GM18519 (cell line): ENCODE measurements around the gene HFE.
"Not testable (repeated sequence)": the region's sequence is repeated elsewhere in the genome, so short reads cannot be mapped to it uniquely, and the experiment has no call there.

Experiments
- ATAC-seq: cut with Tn5 transposase; IDR thresholded peaks from one replicate; pipeline ENCODE4 v1.9.1; 2021; ENCODE audit warnings: mild to moderate bottlenecking, moderate library complexity; ENCODE audit not compliant: unreplicated experiment, low FRiP score

Gene HFE, protein sequence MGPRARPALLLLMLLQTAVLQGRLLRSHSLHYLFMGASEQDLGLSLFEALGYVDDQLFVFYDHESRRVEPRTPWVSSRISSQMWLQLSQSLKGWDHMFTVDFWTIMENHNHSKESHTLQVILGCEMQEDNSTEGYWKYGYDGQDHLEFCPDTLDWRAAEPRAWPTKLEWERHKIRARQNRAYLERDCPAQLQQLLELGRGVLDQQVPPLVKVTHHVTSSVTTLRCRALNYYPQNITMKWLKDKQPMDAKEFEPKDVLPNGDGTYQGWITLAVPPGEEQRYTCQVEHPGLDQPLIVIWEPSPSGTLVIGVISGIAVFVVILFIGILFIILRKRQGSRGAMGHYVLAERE

DNA sequence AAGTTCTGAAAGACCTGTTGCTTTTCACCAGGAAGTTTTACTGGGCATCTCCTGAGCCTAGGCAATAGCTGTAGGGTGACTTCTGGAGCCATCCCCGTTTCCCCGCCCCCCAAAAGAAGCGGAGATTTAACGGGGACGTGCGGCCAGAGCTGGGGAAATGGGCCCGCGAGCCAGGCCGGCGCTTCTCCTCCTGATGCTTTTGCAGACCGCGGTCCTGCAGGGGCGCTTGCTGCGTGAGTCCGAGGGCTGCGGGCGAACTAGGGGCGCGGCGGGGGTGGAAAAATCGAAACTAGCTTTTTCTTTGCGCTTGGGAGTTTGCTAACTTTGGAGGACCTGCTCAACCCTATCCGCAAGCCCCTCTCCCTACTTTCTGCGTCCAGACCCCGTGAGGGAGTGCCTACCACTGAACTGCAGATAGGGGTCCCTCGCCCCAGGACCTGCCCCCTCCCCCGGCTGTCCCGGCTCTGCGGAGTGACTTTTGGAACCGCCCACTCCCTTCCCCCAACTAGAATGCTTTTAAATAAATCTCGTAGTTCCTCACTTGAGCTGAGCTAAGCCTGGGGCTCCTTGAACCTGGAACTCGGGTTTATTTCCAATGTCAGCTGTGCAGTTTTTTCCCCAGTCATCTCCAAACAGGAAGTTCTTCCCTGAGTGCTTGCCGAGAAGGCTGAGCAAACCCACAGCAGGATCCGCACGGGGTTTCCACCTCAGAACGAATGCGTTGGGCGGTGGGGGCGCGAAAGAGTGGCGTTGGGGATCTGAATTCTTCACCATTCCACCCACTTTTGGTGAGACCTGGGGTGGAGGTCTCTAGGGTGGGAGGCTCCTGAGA is at the start of gene HFE:
Gene HFE (plus strand): TSS at position 146 of the 832 bp plus-strand sequence. CDS start 12 bp downstream, at position 158.
- no peak for ATAC-seq

DNA sequence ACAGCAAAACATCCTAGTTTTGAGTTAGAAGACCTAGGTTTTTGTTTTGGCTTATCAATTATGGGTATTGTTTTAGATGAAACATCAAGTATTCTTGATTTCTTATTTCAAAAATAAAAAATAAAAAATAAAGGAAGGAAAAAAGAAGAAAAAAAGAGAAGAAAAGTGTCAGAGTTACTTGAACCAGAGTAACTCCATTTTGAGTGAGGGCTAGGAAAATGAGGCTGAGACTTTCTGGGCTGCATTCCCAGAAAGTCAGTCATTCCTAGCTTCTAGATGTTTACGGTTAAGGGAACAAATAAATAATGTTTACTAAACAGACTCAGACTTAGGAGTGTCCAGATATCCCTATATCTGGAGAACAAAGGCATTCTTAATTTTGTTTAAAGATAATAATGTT is 45.3 kb upstream of the HFE start:
- ATAC-seq = no peak

DNA sequence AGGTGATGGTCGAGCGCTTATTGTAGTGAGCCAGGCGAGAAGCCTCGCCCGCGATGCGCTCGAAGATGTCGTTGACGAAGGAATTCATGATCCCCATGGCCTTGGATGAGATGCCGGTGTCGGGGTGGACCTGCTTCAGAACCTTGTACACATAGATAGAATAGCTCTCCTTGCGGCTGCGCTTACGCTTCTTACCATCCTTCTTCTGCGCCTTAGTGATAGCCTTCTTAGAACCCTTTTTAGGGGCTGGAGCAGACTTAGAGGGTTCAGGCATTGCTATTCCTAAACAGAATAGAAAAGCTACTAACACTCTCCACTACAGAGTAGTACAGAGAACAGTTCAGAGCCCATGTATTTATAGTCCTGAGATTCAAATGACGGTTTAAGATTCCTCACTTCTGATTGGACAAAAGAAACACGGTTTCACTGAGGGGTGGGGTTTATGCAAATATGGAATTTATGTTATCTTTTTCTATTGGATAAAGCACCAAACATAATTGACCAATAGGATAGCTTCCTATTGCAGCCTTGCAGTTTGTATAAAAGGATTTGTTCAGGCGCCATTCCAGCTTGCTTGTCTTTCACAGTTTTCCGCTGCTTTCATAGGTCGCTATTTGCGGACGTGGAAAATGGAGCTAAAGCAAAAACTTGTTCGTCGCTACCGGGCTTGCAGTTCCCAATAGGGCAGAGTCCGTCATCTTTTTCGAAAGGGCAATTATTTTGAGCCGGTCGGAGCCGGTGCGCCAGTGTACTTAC is 43.7 kb upstream of the HFE start:
- peak; percentile 54 for ATAC-seq

DNA sequence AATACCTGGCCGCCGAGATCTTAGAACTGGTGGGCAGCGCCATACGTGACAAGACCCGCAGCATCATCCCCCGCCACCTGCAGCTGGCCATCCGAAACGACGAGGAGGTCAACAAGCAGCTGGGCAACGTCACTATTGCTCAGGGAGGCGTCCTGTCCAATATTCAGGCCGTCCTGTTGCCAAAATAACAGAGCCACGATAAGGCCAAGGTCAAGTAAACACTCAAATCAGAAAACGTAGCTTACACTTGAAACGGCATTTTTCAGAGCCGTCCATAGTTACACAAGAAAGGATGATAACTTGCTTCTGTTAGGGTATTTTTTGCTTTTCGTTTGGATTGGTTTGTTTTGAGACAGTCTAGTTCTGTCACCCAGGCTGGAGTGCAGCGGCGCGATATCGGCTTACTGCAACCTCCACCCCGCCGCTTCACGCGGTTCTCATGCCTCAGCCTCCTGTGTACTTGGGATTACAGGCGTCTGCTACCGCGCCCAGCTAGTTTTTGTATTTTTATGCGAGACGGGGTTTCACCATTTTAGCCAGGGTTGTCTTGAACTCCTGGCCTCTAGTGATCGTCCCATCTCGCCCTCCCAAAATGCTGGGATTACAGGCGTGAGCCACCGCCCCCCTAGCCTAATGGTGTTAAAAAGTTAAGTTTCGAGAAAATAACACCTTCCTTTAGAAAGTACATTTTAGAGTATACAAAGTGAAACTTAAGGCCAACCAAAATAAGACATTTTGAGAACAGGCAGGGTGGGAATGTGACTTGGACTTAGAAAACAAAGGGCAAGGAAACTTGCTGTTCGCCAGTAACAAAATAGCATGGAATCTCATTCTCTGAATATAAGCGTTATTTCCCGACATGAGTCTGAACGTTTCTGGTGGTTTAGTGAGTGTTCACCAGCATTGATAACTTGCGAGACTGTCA is 42.8 kb upstream of the HFE start:
- peak; percentile 15 for ATAC-seq

DNA sequence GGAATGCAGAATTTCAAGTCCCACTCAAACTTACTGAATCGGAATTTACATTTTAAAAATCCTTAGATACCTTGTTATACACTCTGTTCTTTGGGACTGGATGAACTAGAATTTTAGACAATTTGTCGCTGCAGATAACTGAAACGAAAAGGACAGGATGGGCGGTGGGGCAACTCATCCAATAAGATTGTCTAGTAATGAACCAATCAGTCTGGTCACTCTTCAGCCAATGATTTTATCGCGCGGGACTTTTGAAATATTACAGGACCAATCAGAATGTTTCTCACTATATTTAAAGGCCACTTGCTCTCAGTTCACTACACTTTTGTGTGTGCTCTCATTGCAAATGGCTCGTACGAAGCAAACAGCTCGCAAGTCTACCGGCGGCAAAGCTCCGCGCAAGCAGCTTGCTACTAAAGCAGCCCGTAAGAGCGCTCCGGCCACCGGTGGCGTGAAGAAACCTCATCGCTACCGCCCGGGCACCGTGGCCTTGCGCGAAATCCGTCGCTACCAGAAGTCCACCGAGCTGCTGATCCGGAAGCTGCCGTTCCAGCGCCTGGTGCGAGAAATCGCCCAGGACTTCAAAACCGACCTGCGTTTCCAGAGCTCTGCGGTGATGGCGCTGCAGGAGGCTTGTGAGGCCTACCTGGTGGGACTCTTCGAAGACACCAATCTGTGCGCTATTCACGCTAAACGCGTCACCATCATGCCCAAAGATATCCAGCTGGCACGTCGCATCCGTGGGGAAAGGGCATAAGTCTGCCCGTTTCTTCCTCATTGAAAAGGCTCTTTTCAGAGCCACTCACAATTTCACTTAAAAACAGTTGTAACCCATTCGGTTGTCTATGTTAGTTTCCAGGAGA is 41.9 kb upstream of the HFE start:
- ATAC-seq = peak; percentile 44

DNA sequence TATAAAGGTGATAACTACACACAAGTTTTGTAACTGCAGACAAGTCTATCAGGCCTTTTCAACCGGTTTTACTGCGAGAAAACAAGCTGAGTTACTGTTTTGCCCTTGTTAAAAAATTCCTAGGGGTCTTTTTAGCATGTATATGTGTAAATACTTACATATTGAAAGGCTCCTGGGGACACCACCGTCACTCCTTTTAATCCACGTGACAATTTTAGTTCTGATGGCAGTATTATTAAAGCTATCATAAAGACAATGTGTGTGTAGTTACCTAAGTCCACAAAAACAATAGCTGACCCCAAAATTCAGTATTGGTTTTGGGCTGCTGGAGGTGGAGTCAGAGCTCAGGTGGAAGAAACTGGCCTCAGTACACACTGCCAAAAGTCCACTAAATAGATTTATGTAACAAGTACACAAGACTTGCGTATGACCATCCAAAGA is 41.3 kb upstream of the HFE start:
- ATAC-seq = peak; percentile 1

DNA sequence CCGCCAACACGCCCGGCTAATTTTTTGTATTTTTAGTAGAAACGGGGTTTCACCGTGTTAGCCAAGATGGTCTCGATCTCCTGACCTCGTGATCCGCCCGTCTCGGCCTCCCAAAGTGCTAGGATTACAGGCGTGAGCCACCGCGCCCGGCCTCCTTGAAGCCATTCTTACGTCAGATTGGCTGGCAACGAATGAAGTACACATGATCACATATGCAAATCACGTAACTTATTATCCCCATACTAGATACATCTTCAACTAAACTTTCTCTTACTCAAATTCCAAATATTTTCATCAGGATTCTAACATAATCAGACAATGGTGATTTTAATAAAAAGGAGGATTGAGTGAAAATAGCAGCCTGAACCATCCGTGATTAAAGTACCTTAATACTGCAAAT is 39.9 kb upstream of the HFE start:
- ATAC-seq = not testable (repeated sequence)

DNA sequence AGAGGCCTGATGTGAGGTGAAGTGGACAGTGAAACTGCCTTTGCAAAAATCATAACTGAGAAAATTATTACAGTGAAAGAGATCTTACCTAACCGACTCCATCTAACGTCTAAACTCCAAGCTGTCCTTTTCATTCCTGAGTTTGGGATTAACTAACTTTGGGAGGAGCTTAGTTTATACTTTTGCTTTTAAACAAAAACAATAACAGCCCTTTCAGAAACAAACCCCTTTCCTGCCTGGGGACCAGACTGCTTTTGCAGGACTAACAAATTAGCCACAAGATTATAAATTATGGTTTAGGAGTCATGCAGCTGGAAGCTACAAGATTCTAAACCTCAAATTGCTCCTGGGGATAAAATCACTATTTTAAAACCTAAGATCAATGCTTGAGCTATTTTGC is 38.6 kb upstream of the HFE start:
- ATAC-seq = no peak

DNA sequence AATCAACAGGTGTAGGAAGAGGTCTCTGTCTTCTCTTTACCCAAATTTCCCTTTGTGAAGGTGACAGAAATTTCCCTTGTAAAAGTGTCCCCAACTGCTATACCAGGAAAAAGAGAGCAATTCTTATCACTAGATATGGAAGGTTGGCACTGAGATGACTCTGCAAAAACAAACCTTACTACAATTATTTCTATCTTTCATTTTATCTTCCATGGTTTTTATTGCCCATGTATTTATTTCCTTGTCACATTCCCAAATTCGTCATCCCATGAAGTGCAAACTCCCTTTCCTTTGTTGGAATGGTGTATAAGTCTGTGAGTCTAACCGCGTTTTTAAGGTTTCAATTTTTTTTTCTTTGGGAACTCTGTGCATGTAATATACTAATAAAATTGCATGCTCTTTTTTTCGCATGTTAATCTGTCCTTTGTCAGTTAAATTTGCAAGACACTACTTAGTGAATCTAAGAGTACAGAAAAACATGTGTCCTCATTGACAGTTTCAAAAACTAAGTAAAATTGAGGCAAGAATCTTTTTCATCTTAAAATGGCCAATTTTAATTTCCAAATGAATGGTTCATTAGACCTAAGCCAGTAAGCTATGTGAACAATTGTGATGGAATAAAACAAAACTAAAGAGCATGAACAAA is 35.4 kb upstream of the HFE start:
- ATAC-seq = no peak

DNA sequence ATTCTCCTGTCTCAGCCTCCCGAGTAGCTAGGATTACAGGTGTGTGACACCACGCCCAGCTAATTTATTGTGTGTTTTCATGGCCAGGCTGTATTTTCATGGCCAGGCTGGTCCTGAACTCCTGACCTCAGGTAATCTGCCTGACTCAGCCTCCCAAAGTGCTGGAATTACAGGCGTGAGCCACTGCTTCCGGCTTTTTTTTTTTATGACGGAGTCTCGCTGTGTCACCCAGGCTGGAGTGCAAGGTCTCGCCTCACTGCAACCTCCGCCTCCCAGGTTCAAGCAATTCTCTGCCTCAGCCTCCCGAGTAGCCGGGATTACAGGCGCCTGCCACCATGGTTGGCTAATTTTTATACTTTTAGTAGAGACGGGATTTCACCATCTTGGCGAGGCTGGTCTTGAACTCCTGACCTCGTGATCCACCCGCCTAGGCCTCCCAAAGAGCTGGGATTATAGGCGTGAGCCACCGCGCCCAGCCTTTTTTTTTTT is 34.4 kb upstream of the HFE start:
- not testable (repeated sequence) for ATAC-seq

DNA sequence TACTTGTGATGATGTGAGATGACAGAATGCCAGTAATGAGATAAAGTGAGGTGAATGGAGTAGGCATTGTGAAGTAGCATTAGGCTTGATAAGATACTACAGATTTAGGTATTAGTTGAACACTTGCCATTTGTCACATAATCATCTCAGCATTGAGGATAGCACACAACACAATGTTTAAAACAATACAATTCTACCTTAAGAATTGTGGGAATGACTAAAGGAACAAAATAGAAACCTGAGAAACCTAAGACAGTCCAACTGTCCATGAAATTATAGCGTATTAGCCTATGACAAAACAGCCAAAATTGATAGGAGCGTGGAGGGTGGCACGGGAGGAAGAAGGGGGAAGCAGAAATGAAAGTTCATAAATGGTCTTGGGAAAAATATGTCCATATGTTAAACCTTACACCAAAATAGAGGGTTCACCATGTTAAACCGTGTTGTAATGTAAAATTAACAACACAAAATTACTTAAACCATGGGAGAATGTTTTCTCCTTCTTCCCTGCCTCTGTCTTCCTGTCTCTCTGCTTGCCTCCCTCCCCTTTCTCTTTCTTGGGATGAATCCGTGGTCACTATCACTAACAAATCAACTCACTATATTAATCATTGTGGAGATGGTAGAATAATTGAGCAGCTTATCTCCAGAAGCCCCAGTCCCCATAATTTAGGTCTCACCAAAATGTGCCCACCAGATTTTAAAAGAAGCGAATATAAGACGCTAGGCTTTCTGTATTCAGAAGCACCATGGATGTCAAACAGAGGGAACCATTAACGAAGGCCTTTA is 33.0 kb upstream of the HFE start:
- ATAC-seq = no peak

DNA sequence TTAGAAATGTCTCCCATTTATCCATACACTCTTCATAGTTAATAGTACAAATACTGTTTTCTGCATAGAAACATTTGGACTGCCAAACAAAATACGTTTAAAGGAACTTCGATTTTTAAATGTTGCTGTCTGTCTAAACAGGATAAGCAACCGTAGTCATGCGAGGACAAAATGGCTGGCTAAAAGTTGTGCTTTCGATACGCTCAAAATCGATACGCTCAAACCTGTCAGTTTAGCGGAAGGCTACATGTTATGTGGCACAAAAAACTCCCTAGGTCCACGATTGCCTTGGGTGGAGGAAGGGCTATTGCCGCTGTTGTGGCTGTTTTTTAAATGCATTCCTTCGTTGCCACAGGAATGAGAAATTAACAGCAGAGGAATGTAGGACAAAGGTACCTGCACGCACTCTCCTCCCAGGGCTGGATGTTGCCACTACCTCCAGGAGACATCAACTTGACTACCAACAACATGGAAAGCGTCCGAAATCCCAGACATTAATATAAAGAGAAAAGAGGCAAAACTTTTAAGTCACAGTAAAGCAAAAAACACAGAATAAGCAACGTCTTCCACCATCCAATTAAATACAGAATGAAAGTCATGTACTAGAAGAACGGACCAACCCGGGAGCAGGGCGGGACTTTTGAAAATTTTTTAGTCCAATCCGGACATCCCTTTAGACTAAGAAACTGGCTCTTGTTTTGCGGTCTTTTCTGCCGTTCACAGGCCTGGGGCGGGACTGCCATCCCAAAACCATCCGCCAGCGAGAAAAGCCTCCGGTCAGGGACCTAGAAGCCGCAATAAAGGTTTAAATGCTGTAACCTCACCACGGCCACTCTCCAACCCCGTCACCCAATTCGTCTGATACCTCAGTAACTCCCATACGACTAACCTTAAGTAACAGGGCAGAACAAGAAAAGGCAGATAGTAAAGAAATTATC is 32.2 kb upstream of the HFE start:
- peak; percentile 34 for ATAC-seq

DNA sequence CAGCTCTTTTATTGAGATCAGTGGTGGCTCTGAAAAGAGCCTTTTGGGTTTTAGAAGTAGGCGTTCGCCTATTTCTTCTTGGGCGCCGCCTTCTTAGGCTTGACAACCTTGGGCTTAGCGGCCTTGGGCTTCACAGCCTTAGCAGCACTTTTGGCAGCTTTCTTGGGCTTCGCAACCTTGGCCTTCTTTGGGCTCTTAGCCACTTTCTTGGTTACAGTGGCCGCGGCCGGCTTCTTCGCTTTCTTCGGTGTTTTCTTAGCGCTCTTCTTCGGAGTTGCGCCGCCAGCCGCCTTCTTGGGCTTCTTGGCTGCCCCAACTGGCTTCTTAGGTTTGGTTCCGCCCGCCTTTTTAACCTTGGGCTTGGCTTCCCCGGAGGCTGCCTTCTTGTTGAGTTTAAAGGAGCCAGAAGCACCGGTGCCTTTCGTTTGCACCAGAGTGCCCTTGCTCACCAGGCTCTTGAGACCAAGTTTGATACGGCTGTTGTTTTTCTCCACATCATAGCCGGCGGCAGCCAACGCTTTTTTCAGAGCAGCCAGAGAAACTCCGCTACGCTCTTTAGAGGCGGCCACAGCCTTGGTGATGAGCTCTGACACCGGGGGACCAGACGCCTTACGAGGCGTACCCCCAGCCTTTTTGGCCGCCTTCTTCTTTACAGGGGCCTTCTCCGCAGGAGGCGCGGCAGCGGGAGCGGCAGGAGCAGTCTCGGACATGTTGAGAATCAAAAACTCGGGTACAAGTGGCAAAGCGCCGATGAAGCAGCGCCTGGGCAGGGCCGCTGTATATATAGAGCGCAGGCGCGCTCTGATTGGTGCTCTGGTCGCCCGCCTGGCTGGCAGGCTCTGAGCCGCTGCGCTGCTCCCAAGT is 31.3 kb upstream of the HFE start:
- ATAC-seq = peak; percentile 66

DNA sequence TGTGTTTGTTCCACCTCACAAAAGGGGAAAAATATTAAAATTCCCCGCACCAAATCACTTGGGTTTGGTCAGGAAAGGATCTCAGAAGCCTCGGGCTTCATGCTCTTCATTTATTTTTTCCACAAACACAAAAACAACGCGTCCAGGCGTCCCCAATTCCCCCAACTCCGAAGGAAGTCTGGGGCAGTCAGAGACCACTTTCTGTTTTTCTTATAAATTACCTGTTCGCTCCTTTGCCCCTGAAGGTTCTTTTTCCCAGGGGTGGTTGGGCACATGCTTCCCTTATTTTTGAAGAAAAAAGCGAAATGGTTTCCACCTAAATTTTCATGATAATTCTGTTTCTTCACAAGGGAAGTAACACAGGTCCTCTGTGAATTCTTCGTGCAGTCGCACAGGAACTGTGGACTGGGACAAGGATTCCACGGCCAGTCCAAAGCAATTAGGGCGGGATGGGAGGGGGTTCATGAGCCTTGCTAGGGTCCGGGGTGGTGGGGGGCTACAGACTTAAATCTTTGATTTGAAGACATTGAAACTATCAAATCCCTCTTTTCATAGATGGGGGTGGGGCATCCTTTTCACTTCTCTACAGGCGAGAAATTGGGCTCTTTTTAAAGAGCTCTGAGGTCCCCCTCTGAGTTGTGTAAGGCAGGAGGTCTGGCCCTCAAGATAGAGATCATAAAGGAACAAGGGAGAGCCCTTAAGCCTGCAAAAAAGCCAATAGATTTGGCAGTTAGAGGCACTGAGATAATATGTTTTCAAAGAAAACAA is 30.5 kb upstream of the HFE start:
- no peak for ATAC-seq

DNA sequence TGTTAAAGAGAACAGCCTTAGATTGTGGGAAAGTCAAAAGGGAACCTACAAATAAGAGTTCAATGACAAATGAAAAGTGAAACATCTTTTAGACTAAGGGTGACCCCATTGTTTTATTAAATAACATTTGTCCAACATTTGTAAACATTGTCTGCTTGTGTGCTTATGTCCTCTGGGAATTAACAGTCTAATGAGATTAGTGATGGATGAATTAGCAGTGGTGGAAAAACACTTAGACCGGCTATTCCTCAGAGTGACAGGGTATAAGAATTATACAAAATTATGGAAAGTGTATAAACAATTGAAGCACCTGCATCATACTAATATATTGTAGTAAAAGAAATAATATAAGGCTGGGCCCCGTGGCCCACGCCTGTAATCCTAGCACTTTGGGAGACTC is 29.3 kb upstream of the HFE start:
- no peak for ATAC-seq
